ENCODE measurements around the gene PAMR1.

The PAMR1 gene

DNA sequence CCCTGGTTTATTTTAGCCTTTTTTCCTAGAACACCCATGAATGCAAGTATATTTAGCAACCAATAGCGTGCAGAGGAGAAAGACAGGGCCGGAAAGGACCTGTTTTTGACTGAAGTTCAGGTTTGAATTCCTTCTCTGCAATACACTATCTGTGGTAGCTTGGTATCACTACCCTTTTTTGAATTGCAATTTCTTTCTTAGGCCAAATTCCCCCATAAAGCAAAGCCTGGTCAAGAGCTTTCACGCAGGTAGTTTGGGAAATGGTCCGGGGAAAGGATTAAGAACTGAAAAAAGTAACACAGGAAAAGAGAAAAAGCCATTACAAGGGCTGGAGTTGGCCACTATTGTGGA, 38.8 kb upstream of the PAMR1 start:
- Histone ChIP-seq H3K27ac (no peak overlapping the region), H3K4me3 (ENCODE audit: low read depth, low read length) (no peak overlapping the region), H3K36me3 (no peaks in the 10 kb centered on the region), H3K9me3 (ENCODE audit: severe bottlenecking) (no peaks in the 10 kb centered on the region), H3K27me3 (ENCODE audit: insufficient read depth, low read depth, severe bottlenecking) (no peaks in the 10 kb centered on the region)
- TF ChIP-seq, protein P1, sequence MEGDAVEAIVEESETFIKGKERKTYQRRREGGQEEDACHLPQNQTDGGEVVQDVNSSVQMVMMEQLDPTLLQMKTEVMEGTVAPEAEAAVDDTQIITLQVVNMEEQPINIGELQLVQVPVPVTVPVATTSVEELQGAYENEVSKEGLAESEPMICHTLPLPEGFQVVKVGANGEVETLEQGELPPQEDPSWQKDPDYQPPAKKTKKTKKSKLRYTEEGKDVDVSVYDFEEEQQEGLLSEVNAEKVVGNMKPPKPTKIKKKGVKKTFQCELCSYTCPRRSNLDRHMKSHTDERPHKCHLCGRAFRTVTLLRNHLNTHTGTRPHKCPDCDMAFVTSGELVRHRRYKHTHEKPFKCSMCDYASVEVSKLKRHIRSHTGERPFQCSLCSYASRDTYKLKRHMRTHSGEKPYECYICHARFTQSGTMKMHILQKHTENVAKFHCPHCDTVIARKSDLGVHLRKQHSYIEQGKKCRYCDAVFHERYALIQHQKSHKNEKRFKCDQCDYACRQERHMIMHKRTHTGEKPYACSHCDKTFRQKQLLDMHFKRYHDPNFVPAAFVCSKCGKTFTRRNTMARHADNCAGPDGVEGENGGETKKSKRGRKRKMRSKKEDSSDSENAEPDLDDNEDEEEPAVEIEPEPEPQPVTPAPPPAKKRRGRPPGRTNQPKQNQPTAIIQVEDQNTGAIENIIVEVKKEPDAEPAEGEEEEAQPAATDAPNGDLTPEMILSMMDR (IDR thresholded peaks at IDR 0.05; ENCODE audit: low read depth, low read length): no peak
- DNase-seq: no peak

DNA sequence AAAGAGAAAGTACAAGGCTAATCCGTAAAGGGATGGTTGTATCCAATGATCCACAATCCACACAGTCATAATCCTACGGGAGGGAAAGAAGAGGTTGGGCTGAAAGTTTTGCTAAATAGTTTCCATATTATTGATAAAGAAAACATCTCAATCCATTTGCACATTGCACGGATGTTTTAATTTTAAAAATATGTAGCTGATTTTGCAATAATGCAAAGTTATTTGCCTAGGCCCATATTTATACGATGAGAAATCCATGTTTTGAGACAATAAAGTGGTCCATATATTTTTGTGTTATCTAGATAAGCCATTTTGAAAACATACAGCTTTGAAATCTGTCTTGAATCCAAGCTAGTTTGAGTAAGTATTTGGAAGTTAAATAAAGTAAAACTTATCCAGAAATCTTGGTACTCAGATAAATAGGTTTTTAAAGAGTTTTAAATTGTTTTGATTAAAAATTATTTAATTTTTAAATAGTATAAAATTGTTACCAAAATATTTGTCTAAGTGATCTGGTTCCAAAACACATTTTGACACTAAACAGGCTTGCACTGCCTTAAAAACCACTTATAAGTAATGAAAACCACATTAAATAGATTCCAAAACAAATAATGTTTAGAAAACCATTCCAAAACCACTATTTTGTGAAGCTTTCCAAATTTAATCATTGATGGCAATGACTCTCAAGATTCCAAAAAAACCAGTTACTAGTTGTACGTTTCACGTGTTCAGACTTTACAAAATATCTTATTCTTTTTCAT, 38.2 kb upstream of the PAMR1 start:
- Histone ChIP-seq H3K36me3 (no peaks in the 10 kb centered on the region), H3K27me3 (ENCODE audit: insufficient read depth, low read depth, severe bottlenecking) (no peaks in the 10 kb centered on the region), H3K4me3 (ENCODE audit: low read depth, low read length) (no peak overlapping the region), H3K9me3 (ENCODE audit: severe bottlenecking) (no peaks in the 10 kb centered on the region), H3K27ac (no peak overlapping the region)
- TF ChIP-seq, protein P1 (IDR thresholded peaks at IDR 0.05; ENCODE audit: low read depth, low read length): no peak
- no peak for DNase-seq

DNA sequence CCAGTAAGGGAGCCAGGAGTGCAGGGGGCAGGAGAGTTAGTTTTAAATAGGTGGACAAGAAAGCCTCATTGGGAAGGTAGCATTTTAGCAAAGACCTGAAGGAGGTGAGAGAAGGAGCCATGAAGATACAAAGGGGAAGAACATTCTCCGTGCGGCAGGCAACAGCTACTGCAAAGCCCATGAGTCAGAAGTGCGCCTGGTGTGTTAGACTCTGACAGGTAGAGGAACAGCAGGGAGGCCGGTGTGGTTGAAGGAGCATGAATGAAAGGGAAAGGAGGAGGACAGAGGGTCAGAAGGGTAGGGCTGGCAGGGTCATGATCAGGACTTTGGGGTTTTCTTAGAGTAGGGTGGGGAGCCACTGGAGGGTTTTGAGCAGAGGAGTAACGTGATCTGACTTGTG, 34.5 kb upstream of the PAMR1 start:
- Histone ChIP-seq H3K27ac (no peak overlapping the region), H3K9me3 (ENCODE audit: severe bottlenecking) (no peaks in the 10 kb centered on the region), H3K27me3 (ENCODE audit: insufficient read depth, low read depth, severe bottlenecking) (no peaks in the 10 kb centered on the region), H3K4me3 (ENCODE audit: low read depth, low read length) (no peak overlapping the region), H3K36me3 (no peaks in the 10 kb centered on the region)
- DNase-seq: no peak
- TF ChIP-seq, protein P1 (IDR thresholded peaks at IDR 0.05; ENCODE audit: low read depth, low read length): no peak

DNA sequence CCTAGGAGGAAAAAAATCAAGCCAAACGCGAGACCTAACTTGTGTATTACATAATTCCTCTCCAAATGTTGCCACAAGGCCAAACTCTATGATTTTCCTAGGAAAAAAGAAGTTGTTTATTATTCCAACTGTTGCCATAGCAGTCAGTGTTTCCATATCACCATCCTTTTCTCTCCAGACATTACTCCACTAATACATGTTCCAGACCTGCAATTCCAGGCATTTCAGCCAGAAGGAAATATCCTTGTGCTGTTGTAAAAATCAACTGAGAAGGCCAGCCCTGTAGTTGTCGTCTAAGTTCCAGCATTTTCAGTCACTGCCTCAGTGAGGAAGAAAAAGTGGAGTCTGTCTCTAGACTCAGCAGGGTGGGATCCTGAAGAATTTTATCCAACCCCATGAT, 33.1 kb upstream of the PAMR1 start:
- H3K9me3 ChIP-seq (ENCODE audit: severe bottlenecking): no peaks in the 10 kb centered on the region
- DNase-seq: no peak
- no peaks in the 10 kb centered on the region for H3K36me3 ChIP-seq
- no peak overlapping the region for H3K4me3 ChIP-seq (ENCODE audit: low read depth, low read length)
- TF ChIP-seq, protein P1 (IDR thresholded peaks at IDR 0.05; ENCODE audit: low read depth, low read length): no peak
- no peak overlapping the region for H3K27ac ChIP-seq
- no peaks in the 10 kb centered on the region for H3K27me3 ChIP-seq (ENCODE audit: insufficient read depth, low read depth, severe bottlenecking)

DNA sequence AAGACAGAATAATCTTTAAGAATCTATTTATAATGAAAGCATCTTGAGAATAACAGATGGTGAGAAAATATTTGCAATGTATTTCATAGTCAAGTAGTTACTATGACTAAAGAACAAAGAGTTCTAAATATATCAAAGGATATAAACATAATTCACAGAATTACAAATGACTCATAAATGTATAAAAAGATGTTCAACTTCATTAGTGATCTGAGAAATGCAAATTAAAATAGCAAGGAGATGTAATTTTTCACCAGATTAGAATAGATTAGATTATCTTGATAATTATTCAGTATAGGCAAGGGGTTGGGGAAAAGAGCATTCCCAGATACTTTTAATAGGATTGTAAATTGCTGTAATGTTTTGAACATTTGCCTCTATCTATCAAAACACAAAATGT, 30.1 kb upstream of the PAMR1 start:
- no peak for DNase-seq
- no peaks in the 10 kb centered on the region for H3K27me3 ChIP-seq (ENCODE audit: insufficient read depth, low read depth, severe bottlenecking)
- no peak overlapping the region for H3K4me3 ChIP-seq (ENCODE audit: low read depth, low read length)
- no peaks in the 10 kb centered on the region for H3K9me3 ChIP-seq (ENCODE audit: severe bottlenecking)
- no peak overlapping the region for H3K27ac ChIP-seq
- H3K36me3 ChIP-seq: no peaks in the 10 kb centered on the region
- TF ChIP-seq, protein P1 (IDR thresholded peaks at IDR 0.05; ENCODE audit: low read depth, low read length): no peak
